Ishikawa (cell line): ENCODE measurements around the gene ASS1.

Source experiments
- CEBPB ChIP-seq: IDR thresholded peaks from 2 replicates; pipeline ENCODE4 v1.6.1; 2012
- CREB1 ChIP-seq: IDR thresholded peaks from 2 replicates; pipeline ENCODE4 v1.6.1; 2012; ENCODE audit warnings: low read depth
- EGR1 ChIP-seq: IDR thresholded peaks from 2 replicates; pipeline ENCODE4 v1.6.1; 2012
- EP300 ChIP-seq: IDR thresholded peaks from 2 replicates; pipeline ENCODE4 v1.6.1; 2012; ENCODE audit warnings: borderline replicate concordance
- FOXM1 ChIP-seq: IDR thresholded peaks from 2 replicates; pipeline ENCODE4 v1.6.1; 2012; ENCODE audit warnings: low read depth, borderline replicate concordance
- NFIC ChIP-seq: IDR thresholded peaks from 2 replicates; pipeline ENCODE4 v1.6.1; 2012
- RAD21 ChIP-seq: IDR thresholded peaks from 2 replicates; pipeline ENCODE4 v1.6.1; 2012; ENCODE audit warnings: low read depth
- TAF1 ChIP-seq: IDR thresholded peaks from 2 replicates; pipeline ENCODE4 v1.6.1; 2012; ENCODE audit warnings: low read depth, mild to moderate bottlenecking
- TCF12 ChIP-seq: IDR thresholded peaks from 2 replicates; pipeline ENCODE4 v1.6.1; 2012; ENCODE audit warnings: low read depth
- TEAD4 ChIP-seq: IDR thresholded peaks from 2 replicates; pipeline ENCODE4 v1.6.1; 2012
- YY1 ChIP-seq: IDR thresholded peaks from 2 replicates; pipeline ENCODE4 v1.6.1; 2012; ENCODE audit warnings: low read depth
- ZBTB7A ChIP-seq: IDR thresholded peaks from 2 replicates; pipeline ENCODE4 v1.6.1; 2012; ENCODE audit warnings: low read depth
- TF ChIP-seq, protein P1 (sequence below): IDR thresholded peaks from 2 replicates; pipeline ENCODE4 v1.6.1; 2012
- TF ChIP-seq, protein P2 (sequence below): IDR thresholded peaks from 2 replicates; pipeline ENCODE4 v1.6.1; 2012
- TF ChIP-seq, protein P3 (sequence below): IDR thresholded peaks from 2 replicates; pipeline ENCODE4 v1.6.1; 2012; ENCODE audit warnings: low read depth, mild to moderate bottlenecking

The ASS1 gene

DNA sequence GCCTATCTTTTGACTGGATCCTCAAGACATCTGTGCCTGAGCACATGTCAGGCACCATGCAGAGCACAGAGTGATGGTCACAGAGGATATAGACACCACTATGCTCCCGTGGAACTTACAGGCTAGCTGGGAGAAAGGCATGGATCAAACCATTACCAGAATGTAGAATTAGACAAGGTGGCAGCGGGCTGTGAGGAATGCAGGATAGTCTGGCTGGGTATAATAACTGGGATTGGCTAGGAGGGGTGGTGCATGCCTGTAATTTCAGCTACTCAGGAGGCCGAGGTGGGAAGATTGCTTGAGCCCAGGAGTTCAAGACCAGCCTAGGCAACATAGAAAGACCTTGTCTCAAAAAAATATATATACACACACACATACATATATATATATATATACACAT lies 50.3 kb downstream of the ASS1 start:
- TF ChIP-seq ZBTB7A (no peak), EP300 (no peak), TEAD4 (no peak)

DNA sequence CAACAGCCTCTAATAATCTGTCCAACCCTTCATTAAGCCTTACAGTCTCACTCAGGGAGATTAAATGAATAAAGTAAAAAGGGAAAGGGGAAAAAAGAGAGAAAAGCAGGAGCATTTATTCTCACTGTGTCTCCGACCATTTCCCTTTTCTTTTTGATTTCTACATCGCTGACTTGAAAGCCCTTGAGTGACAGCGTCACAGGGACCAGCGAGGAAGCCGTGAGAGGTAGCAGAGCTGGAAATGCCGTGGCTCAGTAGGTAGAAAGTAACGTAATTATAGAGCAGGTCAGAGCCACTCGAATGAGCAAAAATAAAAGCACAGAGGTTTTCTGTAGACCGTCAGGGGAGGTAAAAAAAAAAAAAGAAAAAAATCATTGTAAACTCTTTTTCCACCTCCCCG lies 52.4 kb downstream of the ASS1 start:
- TF ChIP-seq, protein P1, sequence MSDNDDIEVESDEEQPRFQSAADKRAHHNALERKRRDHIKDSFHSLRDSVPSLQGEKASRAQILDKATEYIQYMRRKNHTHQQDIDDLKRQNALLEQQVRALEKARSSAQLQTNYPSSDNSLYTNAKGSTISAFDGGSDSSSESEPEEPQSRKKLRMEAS, result no peak
- TF ChIP-seq TEAD4 (no peak), EP300 (no peak), NFIC (no peak), TCF12 (no peak)
- TF ChIP-seq, protein P2, sequence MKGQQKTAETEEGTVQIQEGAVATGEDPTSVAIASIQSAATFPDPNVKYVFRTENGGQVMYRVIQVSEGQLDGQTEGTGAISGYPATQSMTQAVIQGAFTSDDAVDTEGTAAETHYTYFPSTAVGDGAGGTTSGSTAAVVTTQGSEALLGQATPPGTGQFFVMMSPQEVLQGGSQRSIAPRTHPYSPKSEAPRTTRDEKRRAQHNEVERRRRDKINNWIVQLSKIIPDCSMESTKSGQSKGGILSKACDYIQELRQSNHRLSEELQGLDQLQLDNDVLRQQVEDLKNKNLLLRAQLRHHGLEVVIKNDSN, result no peak

DNA sequence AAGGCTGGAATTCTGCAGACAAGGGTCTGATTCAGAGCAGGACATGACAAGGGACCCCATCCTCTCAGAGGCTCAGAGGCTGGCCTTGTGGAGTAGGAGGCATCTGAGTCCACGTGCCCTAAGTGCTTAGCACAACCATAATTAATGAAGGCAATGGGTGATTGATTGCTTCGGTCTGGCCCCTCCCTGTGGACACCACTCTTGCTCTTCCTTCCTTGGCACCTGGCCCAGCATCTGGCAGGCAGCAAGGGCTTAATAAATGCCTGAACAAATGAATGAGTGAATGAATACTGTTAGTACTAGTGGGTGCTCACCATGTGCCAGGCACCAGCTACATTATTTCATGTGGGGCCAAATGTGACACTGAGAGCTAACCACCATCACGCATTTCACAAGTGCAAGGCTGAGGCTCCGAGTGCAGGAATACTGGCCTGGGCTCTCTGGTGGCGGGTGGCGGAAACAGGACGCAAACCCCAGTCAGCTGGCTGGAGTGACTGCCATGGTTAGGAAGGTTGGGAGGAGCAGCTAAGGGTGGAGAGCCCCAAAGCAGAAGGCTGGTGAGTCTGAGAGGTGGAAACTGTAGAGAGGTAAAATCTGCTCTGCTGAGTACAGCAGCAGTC lies 53.6 kb downstream of the ASS1 start:
- TF ChIP-seq YY1, result no peak
- no peak for TF ChIP-seq EGR1
- no peak for TF ChIP-seq FOXM1
- TF ChIP-seq NFIC, result no peak
- no peak for TF ChIP-seq EP300
- TF ChIP-seq, protein P1, result no peak
- TF ChIP-seq, protein P3, sequence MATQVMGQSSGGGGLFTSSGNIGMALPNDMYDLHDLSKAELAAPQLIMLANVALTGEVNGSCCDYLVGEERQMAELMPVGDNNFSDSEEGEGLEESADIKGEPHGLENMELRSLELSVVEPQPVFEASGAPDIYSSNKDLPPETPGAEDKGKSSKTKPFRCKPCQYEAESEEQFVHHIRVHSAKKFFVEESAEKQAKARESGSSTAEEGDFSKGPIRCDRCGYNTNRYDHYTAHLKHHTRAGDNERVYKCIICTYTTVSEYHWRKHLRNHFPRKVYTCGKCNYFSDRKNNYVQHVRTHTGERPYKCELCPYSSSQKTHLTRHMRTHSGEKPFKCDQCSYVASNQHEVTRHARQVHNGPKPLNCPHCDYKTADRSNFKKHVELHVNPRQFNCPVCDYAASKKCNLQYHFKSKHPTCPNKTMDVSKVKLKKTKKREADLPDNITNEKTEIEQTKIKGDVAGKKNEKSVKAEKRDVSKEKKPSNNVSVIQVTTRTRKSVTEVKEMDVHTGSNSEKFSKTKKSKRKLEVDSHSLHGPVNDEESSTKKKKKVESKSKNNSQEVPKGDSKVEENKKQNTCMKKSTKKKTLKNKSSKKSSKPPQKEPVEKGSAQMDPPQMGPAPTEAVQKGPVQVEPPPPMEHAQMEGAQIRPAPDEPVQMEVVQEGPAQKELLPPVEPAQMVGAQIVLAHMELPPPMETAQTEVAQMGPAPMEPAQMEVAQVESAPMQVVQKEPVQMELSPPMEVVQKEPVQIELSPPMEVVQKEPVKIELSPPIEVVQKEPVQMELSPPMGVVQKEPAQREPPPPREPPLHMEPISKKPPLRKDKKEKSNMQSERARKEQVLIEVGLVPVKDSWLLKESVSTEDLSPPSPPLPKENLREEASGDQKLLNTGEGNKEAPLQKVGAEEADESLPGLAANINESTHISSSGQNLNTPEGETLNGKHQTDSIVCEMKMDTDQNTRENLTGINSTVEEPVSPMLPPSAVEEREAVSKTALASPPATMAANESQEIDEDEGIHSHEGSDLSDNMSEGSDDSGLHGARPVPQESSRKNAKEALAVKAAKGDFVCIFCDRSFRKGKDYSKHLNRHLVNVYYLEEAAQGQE, result no peak
- TF ChIP-seq, protein P2, result no peak
- no peak for TF ChIP-seq TCF12

DNA sequence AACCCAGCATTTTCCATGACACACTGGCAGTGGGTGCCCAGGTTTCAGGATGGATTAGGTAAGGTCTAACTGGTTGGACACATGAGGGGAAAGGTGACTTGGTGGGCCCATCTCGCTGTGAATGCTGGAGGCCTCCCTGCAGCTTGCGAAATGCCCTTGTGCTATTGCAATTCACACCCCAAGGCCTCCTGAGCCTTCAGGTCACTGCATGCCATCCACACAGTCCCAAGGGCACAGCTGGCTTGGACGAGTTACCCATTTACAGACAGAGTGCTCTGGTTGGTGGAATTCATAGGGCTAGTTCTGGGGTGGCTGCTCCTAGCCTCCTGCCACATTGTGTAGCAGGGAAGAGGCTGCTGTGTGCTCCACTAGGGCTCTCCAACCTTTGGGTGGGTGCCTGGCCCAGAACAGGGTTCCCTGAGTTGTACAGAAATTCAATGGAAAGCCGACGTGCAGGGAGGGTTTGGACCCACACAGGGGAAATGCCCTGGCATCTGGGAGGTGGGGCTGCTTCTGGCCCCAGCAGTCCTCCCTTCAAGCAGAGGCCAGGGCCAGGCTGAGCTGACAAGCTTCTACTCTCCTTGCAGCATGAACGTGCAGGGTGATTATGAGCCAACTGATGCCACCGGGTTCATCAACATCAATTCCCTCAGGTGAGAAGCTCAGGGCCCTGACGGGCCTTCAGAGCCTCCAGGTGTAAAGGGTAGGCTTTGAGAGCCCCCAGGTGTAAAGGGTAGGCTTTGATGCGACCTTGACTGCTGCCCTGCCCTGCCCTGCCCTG lies 54.3 kb downstream of the ASS1 start:
- TF ChIP-seq, protein P2, result no peak
- TF ChIP-seq TCF12 (no peak), TAF1 (no peak), FOXM1 (no peak), ZBTB7A (no peak), CEBPB (no peak), EGR1 (no peak), YY1 (no peak), CREB1 (no peak), NFIC (no peak), TEAD4 (no peak), RAD21 (no peak), EP300 (no peak)
- TF ChIP-seq, protein P1, result no peak
- TF ChIP-seq, protein P3, result no peak

DNA sequence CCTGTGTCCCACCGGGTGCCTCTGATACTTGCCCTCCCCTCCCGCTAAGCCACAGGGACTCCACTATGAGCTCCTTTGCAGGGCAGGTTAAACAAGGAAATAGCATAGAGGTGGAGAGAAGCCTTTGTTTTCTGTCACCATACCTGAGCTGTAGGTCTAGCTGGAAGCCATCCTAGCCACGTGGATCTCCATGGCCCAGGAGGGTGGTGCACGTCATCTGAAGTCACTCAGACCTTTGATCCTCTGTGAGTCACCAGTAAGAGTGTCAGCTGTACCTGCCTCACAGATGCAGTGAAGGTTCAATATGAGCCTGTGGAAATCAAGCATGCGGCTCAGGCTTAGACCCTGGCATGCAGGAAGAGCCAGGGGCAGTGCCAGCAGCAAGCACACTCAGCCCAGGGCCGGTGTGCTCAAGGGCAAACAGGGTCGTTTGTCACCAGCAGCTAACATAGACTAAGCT lies 55.1 kb downstream of the ASS1 start:
- TF ChIP-seq, protein P3, result no peak
- TF ChIP-seq, protein P2, result no peak
- TF ChIP-seq ZBTB7A (no peak), EGR1 (no peak), TCF12 (no peak)
- TF ChIP-seq, protein P1, result no peak
